ENCODE data around the gene ENG. TPM values are rescaled to one million over a fixed set of nuclear protein-coding genes. Genes with fewer than 3 reads are reported as not detected.

The ENG gene
- total RNA-seq, 1 donor from 2014 or later = 10.5 TPM

- no peak for DNase-seq (ENCODE audit: low read depth)
Observed at GRCh38 chr9:127815512-127816361, 38.7 kb downstream of the ENG start.

GRCh38 chr9:127814619-127815511 lies 39.6 kb downstream of the ENG start:
- no peak for DNase-seq (ENCODE audit: low read depth)

DNA sequence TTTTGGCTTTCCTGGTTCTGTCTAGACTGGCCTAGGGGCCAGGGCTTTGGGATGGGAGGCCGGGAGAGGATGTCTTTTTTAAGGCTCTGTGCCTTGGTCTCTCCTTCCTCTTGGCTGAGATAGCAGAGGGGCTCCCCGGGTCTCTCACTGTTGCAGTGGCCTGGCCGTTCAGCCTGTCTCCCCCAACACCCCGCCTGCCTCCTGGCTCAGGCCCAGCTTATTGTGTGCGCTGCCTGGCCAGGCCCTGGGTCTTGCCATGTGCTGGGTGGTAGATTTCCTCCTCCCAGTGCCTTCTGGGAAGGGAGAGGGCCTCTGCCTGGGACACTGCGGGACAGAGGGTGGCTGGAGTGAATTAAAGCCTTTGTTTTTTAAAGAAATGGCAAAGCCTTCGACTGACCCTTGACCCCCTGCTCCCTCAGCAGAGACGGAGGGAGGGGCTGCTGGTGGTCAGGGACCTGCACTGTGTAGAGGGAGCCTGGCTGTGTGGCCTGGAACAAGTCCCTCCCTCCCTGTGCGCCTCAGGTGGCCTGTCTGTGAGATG lies 40.7 kb downstream of the ENG start:
- DNase-seq (ENCODE audit: low read depth) = no peak

GRCh38 chr9:127812936-127813675 lies 41.4 kb downstream of the ENG start:
- DNase-seq (ENCODE audit: low read depth) = no peak

DNA sequence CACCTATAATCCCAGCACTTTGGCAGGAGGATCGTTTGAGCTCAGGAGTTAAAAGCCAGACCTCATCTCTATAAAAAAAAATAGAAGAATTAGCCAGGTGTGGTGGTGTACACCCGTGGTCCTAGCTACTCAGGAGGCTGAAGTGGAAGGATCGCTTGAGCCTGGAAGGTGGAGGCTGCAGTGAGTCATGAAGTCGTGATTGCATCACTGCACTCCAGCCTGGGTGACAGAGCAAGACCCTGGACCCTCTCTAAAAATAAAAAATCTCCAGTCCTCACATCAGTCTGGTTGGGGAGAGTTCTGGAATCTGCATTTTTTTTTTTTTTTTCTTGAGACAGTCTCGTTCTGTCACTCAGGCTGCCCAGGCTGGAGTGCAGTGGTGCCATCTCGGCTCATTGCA lies 42.4 kb downstream of the ENG start:
- no peak for DNase-seq (ENCODE audit: low read depth)

DNA sequence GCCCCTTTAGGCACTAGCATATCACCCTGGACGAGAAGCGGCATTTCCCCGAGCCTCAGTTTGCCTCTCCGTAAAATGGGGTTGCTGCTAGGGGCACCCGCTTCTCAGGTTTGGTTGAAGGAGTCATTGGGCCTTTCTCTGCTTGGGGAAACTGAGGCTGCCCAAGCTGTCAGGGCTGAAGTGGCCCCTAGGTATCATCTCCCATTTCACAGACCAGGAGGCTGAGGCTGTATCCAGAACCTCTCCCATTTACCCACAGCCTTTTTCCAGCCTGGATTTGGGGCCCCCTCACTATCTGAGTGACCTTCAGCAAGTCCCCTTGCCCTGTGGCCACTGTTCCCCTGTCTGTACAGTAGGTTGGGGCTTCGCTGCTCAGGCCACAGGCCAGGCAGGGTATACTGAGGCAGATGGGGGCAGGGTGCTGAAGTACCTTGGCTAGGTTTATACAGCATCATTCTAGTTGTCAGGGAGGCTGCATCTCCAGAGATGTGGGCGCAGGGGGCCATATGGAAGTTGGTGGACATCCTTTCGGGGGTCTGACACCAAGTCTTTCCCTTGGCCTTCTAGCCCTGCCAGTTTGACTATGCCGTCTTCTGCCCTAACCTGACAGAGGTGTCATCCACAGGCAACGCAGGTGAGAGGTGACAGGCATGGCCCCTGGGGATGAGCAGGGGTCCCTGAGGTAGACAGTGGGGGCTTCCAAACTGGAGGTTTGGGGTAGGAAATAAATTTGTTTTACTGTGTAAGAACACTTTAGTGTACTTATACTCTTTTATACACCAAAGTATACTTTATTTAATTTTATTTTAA lies 43.9 kb downstream of the ENG start:
- no peak for DNase-seq (ENCODE audit: low read depth)

DNA sequence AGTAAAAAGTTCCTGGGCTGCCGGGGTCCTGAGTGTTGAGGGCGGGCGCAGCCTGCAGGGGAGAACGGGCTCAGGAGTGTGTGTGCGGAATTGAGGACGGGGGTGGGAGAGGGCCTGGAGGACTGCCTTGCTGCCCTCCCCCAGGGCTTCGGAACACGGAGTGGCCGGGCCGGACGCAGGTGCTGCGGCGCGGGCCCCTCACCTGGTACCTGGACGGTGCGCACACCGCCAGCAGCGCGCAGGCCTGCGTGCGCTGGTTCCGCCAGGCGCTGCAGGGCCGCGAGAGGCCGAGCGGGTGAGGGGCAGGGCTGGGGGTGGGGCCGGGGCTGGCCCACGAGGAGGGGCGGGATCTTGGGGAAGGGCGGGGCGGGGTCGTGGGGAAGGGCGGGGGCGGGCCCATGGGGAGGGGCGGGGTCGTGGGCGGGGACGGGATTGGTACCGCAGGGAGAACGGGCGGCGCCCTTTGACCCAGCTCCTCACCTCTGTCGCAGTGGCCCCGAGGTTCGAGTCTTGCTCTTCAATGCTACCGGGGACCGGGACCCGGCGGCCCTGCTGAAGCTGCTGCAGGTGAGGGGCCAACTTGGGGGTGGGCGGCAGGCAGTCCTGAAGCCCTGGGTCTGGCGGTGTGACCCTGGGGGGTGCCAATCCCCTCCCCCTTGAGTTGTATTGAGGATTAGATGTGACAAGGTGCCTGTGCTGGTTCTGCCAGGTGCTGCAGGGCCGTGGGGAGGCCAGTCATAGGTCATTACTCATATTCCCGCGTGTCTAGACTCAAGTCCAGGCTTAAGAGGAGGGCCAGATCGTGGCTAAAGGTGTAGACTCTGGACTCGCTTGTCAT lies 44.7 kb downstream of the ENG start:
- DNase-seq (ENCODE audit: low read depth) = no peak

- DNase-seq (ENCODE audit: low read depth) = peak; percentile 31
Observed at GRCh38 chr9:127809002-127809539, 45.4 kb downstream of the ENG start.

DNA sequence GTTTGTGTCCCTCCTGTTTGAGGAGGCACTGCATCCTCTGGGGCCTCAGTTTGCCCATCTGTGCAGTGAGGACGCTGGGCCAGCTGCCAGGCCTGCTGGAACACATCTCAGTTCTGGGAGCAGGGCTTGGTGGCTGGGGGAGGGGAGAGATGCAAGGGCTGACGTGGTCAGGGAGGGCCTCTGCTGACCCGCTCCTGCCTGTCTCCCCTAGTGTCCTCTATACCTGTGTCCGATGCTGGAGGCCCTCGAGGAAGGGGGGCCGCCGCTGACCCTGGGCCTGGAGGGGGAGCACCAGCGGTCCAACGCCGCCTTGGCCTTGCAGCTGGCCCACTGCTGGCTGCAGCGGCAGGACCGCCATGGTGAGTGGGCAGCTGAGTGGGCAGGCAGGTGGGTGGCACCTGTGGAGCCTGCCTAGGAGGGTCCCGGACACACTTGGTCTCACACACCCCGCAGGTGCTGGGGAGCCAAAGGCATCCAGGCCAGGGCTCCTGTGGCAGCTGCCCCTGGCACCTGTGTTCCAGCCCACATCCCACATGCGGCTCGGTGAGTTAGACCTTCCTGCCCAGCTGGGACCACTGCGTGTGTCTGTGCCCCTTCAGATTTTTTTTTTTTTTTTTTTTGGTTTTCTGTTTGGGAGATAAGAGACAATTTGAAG lies 46.0 kb downstream of the ENG start:
- no peak for DNase-seq (ENCODE audit: low read depth)

- no peak for DNase-seq (ENCODE audit: low read depth)
Observed at GRCh38 chr9:127806871-127807270, 47.6 kb downstream of the ENG start.

DNA sequence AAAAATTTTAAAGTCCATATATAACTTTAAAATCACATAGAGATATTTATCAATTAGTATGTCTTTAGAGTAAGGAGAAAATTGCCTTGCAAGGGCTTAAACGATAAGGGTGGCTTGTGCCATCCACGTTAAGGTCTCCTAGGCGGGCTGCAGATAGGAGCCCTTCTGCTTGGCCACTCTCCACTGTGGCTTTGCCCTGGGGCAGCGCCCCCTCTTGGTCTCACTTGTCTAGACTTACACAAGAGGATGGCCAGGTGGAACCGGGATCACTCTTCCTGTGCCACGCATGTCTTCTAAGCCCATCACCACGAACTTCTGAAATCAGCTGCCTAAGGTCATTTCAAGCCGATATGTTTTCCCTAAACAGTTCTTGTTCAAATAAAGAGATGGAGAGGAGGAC lies 48.8 kb downstream of the ENG start:
- DNase-seq (ENCODE audit: low read depth) = no peak

DNA sequence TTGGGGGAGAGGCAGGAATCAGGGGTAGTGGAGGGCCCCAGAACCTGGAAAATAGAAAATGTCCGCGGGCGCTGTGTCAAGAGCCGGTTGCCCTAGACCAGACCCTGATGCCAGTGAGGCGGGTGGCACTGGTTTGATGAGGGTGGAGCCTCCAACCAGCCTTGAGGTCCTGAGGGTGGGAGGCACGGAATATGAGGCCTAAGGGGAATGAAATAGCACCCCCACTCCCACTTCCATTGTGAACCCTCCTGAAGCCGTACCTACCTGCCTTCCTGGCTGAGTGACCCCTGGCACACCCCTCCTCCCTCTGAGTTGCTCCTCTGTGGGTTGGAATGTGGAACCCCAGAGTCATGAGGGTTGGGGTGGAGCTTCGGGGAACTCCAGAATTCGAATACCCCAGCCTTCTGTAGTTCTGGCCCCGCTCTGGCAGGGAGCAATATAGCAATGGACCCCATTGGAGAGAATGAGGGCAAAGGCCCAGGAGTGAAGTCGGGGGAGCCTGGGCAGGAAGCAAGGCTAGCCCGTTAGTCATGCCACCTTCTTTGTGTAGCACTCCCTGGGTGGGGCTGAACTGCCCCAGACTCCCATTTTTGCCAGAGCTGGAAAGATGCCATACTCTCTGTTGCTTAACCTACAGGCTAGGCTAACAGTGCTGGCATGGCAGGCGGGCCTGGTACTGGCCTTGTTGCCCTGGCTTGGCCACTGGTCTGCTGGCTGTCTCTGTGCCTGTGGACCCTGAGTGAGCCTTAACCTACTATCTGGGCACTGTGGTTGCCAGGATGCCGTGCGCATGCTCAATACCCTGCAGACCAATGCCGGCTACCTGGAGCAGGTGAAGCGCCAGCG lies 50.7 kb downstream of the ENG start:
- DNase-seq (ENCODE audit: low read depth) = peak; percentile 69

DNA sequence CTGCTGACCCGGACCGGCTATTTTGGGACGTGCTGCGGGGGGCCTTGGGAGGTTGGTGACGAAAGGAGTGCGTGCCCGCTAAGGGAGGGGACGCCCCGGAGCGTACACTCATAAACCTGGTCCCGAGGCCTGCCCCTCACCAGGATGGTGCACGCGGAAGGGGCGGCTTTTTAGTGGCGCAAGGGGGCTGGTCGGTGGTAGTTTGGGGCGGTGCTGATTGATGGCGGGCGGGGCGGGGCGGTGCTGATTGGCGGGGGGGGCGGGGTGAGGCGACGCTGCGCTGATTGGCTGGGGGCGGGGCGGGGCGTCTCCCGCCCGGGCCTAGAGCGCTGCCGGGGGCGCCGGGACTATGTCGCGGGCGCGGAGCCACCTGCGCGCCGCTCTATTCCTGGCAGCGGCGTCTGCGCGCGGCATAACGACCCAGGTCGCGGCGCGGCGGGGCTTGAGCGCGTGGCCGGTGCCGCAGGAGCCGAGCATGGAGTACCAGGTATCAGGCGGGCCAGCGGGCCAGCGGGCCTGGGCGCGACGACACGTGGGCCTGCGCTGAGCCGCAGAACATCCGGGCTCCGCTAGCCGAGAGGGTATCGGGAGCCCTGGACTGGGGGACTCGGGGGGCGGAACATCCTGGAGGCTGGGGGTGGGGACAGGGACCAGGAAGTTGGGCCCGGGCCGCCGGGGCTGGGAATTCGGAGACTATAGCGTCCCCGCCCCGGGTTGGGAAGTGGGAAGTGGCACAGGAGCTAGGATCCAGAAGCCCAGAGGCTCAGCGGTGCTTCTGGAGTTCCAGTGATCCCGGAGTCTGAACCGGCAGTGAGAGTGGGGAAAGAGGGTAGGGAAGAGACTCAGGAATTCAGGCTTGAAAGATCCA lies 51.6 kb downstream of the ENG start, which contains the start of gene FPGS:
Gene FPGS, plus strand, starts transcription at position 307 of the 868 bp plus-strand sequence. Its CDS starts 43 bp downstream, at position 350.
- peak; percentile 93 for DNase-seq (ENCODE audit: low read depth)

GRCh38 chr9:127801955-127802575 lies 52.4 kb downstream of the ENG start:
- no peak for DNase-seq (ENCODE audit: low read depth)

GRCh38 chr9:127796852-127797370 lies 57.5 kb downstream of the ENG start:
- DNase-seq (ENCODE audit: low read depth) = no peak

Measured in myocyte (in vitro differentiated cells).